ENCODE measurements around the gene HCFC1R1.

The HCFC1R1 gene

DNA sequence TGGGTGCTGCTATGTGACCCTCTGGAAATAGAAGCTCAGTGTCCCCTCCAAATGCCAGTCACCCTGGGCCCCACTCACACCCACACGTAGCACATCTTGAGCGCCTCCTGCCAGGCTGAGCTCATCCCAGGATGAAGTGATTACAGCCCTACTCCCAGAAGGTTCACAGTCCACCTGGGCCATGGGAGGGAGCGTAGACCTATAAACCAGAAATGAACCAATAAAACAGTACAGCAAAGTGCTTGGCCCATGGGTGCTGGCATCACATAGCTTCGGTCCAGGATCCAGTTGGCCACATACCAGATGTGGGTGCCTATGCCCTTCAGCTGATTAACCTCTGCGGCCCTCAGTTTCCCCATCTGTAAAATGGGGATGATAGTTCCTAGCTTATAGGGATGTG lies 15.2 kb upstream of the HCFC1R1 start:
- peak; percentile 11 for DNase-seq (ENCODE audit: low spot score)
- in situ Hi-C loops (cut with MboI; ENCODE audit: low sequenced_read_pairs, unreplicated experiment): no loop called here
- TF ChIP-seq, protein P1, sequence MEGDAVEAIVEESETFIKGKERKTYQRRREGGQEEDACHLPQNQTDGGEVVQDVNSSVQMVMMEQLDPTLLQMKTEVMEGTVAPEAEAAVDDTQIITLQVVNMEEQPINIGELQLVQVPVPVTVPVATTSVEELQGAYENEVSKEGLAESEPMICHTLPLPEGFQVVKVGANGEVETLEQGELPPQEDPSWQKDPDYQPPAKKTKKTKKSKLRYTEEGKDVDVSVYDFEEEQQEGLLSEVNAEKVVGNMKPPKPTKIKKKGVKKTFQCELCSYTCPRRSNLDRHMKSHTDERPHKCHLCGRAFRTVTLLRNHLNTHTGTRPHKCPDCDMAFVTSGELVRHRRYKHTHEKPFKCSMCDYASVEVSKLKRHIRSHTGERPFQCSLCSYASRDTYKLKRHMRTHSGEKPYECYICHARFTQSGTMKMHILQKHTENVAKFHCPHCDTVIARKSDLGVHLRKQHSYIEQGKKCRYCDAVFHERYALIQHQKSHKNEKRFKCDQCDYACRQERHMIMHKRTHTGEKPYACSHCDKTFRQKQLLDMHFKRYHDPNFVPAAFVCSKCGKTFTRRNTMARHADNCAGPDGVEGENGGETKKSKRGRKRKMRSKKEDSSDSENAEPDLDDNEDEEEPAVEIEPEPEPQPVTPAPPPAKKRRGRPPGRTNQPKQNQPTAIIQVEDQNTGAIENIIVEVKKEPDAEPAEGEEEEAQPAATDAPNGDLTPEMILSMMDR (IDR thresholded peaks at IDR 0.05; ENCODE audit: borderline replicate concordance, control extremely low read depth, extremely low read depth, insufficient read depth, missing control alignments): no peak

DNA sequence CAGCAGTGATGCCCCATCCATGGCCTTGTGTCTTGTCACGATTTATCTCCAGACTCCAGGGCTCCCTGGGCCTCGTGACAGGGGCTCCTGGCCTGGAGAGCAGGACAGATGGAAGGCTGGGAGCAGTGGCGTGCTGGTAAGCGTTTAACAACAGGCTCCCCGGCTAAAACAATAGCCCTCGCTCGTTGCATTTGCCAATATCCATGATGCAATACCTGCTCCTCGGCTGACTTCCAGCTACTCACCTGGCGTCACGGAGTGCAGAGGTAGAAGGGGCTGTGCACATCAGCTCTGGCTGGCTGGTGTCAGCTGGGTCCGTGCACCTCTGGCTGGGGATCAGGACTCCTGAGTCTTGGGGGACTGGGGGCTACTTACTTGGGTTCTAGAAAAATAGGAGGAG lies 14.5 kb upstream of the HCFC1R1 start:
- TF ChIP-seq, protein P1 (IDR thresholded peaks at IDR 0.05; ENCODE audit: borderline replicate concordance, control extremely low read depth, extremely low read depth, insufficient read depth, missing control alignments): no peak
- DNase-seq (ENCODE audit: low spot score): peak; percentile 23

DNA sequence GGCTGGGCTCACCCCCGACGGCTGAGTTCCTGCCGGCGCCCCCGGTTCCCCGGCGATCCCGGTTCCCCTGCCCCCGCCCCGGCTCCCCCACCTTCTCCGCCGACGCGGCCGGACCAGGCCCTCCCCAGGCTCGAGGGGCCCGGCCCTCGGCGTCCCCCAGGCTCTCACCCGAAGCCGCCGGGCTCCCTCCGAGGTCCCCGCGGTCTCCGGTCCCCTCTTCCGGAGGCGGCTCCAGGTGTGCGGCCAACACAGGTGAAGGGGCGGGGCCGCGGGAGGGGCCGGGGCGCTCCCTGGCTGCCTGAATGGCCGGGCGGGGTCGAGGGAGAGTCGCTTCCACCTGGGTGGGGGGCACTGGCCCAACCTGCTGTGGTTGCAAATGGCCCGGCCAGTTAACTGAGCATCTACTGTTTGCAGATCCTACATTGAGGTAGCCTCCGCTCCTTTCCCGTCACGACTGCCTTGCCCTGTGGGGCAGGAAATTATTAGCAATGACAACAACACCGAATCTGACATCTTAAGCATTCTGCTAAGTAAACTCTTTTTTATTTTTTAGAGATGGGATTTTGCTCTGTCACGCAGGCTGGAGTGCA lies 13.1 kb upstream of the HCFC1R1 start, which contains the start of gene BICDL2:
TSS of gene BICDL2 (minus strand) at position 219 of the 590 bp plus-strand sequence. CDS start 1,448 bp downstream, outside the sequence.
- in situ Hi-C loops (cut with MboI; ENCODE audit: low sequenced_read_pairs, unreplicated experiment): no loop called here
- DNase-seq (ENCODE audit: low spot score): no peak
- TF ChIP-seq, protein P1 (IDR thresholded peaks at IDR 0.05; ENCODE audit: borderline replicate concordance, control extremely low read depth, extremely low read depth, insufficient read depth, missing control alignments): no peak

More for the DNA sequence above, 14.5 kb upstream of the HCFC1R1 start:
- in situ Hi-C loops (cut with MboI; ENCODE audit: low sequenced_read_pairs, unreplicated experiment): no loop called here

DNA sequence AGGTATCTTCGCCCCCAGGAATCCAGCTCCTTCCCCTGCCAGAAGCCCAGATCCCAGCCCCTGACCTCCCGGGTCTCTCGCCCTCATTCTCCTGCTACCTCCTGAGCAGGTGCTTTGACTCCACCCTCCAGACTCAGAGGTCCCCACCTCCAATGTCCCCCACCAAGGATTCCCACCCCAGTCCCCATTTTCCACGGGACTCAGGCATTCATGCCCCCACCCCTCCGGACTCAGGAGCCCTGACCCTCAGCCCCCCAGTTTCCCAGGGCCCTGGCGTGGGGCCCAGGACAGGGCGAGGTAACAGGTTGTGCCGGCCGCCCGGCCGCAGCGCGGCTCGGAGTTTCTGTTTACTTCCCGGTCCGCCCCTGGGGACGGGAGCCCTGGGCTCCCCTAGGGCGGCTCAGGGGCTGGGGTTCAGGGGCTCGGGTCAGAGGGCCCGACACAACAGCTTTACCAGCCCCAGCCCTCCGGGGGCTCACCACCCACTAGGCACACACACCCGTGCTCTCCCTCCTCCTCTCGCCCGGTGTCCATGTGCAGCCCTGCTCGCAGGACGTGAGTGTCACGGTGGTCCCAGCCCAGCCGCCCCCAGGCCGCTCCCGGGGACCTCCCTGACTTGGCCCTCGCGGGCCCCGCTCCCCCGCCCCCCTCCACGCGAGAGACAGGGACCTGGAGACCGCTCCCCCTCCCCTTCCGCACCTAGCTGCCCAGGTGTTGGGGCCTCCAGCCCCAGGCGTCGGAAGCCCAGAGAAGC lies 12.4 kb upstream of the HCFC1R1 start:
- DNase-seq (ENCODE audit: low spot score): no peak
- in situ Hi-C loops (cut with MboI; ENCODE audit: low sequenced_read_pairs, unreplicated experiment): no loop called here
- TF ChIP-seq, protein P1 (IDR thresholded peaks at IDR 0.05; ENCODE audit: borderline replicate concordance, control extremely low read depth, extremely low read depth, insufficient read depth, missing control alignments): no peak

DNA sequence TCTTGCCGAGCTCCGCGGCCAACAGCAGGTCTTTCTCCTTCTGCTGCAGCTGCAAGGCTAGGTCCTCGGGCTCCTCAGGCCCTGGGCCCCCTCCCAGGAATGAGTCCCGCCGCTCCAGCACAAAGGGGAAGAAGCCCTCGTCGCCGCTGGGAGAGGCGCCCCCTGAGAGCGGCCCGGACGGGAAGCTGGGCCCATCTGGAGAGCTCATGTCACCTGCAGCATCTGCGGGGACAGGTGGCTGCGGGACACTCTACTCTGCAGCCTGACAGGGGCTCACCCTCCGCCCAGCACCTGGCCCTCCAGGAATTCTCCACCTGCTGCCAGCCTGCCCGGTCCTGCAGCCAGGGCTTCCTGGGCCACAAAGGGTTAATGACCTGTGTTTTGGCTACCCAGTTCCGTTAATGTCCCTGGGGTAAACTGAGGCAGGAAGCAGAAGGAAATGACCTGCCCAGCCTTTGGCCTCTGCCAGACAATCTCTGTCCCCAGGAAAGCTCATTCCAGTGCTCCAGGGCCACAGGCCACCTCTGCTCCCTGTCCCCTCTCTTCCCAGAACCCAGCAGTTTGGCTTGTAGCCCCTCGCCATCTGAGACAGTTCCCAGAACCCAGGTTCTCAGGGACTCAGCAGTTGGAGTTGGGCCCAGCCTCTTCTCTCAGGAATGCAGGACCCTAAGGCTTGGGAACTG lies 11.7 kb upstream of the HCFC1R1 start:
- TF ChIP-seq, protein P1 (IDR thresholded peaks at IDR 0.05; ENCODE audit: borderline replicate concordance, control extremely low read depth, extremely low read depth, insufficient read depth, missing control alignments): no peak
- no peak for DNase-seq (ENCODE audit: low spot score)
- in situ Hi-C loops (cut with MboI; ENCODE audit: low sequenced_read_pairs, unreplicated experiment): no loop called here

DNA sequence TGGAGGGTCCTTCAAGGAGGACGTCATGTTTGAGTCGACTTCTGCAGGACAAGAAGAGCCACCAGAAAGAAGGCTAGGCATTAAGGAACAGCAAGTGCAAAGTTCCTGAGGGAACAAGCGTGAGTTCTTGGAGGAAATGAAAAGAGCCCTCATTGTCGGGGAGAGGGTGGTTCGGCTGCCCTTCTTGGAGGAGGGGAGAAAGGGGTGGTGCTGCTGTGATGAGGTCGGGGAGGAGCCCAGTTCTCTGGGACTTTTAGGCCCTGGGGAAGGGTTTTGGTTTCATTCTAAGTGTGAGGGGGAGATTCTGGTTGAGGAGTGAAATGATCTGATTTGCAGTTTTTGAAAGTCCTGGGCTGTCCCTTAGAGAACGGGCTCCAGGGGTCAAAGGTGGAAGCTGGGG lies 8.9 kb upstream of the HCFC1R1 start:
- peak; percentile 69 for DNase-seq (ENCODE audit: low spot score)
- in situ Hi-C loops (cut with MboI; ENCODE audit: low sequenced_read_pairs, unreplicated experiment): no loop called here
- TF ChIP-seq, protein P1 (IDR thresholded peaks at IDR 0.05; ENCODE audit: borderline replicate concordance, control extremely low read depth, extremely low read depth, insufficient read depth, missing control alignments): no peak
